ENCODE data around the gene DLGAP4.
A peak's percentile ranks its signal among the peaks of the same experiment; 100 is the strongest.
"Not testable (repeated sequence)": the region's sequence is repeated elsewhere in the genome, so short reads cannot be mapped to it uniquely, and the experiment has no call there.

Gene DLGAP4

GRCh38 chr20:36541227-36541767 is 235.2 kb downstream of the DLGAP4 start, which contains the start of gene MYL9:
TSS of gene MYL9 (plus strand) at chr20:36541519. CDS start at chr20:36544885, 3,366 bp downstream.
- DNase-seq (ENCODE audit: low spot score) = peak; percentile 94

DNA sequence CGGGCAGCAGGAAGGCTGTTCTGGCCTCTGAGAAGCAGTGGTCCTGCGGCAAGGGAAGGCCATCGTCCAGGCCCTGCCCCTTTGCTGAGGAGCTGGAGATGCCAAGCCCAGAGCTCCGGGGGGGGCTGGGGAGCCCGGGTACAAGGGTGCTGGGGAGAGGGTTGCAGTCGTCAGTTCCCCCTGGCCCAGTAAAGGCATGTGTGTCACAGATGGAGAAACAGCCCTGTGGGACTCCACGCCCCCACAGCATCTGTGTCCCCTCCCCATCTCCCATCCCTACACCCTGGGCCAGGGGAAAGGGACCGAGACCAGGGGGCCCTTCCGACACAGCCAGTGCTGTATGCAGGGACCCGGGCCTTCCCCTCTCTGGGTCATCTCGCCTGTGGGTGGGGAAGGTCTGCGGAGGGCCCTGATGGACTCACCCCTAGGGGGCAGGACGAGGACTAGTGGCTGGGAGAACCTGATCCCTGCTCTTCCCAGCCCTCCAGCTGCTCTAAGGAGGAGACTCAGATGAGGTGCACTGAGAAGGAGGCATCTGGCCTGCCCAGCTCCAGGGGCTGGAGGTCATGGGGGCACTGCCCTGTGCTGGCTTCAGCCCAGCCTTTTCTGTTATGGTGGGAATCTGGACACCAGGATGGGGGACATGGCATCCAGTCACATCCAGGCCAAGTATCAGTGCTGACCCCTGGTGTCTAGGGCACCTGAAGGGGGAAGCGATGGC is 235.8 kb downstream of the DLGAP4 start:
- DNase-seq (ENCODE audit: low spot score) = peak; percentile 71

GRCh38 chr20:36542516-36543183 is 236.5 kb downstream of the DLGAP4 start:
- no peak for DNase-seq (ENCODE audit: low spot score)

GRCh38 chr20:36543184-36544133 is 237.3 kb downstream of the DLGAP4 start:
- peak; percentile 89 for DNase-seq (ENCODE audit: low spot score)

DNA sequence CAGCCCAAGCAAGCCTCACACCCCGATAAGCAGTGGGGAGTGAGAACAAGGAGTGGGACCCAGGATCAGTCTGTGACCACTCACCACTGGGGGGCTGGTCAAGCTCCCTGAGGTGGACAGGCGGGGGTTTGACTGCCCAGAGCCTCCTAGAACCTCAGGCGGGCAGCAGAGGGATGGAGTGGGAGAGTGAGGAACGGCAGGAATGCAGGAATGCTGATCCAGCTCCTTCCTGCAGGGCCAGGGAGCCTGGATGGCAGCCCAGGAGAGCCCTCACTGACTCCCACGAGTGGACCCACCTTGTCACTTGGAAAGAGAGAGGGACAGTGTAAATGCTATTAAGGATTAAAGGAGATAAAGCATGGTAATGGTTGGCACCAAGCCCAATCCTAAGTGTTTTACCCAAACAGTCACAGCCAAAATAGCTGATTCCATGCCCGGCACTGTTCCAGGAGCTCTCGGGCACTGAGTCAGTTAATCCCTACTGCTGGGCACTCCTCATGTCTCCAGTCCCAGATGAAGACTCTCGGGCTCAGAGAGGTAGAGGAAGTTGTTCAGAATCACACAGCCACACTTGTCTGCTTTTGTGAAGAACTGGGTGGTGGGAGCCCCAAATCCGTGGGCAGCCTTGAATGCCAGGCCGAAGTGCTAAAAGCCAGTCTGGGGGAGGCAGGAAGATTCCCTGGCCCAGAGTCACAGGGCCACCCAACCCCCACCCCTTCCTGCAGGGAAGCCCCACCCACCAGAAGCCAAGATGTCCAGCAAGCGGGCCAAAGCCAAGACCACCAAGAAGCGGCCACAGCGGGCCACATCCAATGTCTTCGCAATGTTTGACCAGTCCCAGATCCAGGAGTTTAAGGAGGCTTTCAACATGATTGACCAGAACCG is 238.2 kb downstream of the DLGAP4 start:
- DNase-seq (ENCODE audit: low spot score) = peak; percentile 63

DNA sequence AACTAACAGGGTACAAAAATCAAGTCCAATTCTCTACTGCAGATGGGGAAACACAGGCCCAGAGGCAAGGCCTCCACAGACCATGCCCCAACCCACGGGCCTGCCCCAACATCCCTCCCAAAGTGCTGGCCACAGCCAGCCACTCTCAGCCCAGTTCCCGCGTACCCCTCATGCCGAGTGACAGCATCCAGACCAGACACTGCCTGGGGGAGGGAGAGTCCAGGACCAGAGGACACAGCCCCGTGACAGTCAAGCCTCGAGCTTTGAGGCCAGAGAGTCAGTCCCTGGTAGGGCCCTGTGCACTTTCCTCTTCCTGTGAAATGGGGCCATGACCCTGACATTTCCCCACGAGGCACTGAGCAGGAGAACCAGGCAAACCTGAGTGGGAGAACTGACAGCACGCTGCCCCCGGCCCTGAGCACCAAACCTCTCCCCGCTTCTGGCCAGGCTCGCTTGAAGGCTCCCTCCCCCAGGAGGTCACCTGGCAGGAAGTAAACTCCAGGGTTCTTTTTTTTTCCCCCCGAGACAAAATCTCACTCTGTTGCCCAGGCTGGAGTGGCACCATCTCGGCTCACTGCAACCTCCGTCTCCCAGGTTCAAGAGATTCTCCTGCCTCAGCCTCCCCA is 240.1 kb downstream of the DLGAP4 start:
- no peak for DNase-seq (ENCODE audit: low spot score)

GRCh38 chr20:36547186-36548005 is 241.3 kb downstream of the DLGAP4 start:
- no peak for DNase-seq (ENCODE audit: low spot score)

- no peak for DNase-seq (ENCODE audit: low spot score)
These were observed 241.8 kb downstream of the DLGAP4 start for GRCh38 chr20:36548006-36548315.

DNA sequence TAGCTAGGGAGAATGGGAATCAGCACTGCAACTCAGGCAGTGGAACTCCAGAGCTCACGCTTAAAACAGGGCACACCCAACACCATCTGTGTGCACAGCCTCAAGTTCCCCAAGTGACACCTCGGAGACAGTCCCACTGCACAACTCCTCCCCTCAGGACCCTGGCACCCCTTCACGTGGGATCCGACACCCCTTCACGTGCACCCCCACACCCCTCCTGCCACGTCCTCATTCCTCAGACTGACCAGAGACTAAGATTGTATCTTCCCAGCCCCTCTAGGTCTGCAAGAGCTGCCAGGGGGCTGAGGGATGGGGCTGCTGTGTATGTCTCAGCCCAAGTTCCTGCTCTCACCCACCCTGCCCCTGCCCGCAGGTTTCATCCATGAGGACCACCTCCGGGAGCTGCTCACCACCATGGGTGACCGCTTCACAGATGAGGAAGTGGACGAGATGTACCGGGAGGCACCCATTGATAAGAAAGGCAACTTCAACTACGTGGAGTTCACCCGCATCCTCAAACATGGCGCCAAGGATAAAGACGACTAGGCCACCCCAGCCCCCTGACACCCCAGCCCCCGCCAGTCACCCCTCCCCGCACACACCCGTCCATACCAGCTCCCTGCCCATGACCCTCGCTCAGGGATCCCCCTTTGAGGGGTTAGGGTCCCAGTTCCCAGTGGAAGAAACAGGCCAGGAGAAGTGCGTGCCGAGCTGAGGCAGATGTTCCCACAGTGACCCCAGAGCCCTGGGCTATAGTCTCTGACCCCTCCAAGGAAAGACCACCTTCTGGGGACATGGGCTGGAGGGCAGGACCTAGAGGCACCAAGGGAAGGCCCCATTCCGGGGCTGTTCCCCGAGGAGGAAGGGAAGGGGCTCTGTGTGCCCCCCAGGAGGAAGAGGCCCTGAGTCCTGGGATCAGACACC is 242.8 kb downstream of the DLGAP4 start:
- no peak for DNase-seq (ENCODE audit: low spot score)

DNA sequence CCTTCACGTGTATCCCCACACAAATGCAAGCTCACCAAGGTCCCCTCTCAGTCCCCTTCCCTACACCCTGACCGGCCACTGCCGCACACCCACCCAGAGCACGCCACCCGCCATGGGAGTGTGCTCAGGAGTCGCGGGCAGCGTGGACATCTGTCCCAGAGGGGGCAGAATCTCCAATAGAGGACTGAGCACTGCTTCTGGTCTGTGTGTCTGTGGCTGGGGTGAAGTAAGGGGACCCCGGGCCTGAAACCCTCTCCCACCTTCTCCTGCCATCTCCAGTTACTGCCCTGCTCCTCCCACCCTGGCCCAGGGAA is 243.4 kb downstream of the DLGAP4 start:
- no peak for DNase-seq (ENCODE audit: low spot score)

- no peak for DNase-seq (ENCODE audit: low spot score)
These were observed 244.0 kb downstream of the DLGAP4 start for GRCh38 chr20:36549942-36550789.

DNA sequence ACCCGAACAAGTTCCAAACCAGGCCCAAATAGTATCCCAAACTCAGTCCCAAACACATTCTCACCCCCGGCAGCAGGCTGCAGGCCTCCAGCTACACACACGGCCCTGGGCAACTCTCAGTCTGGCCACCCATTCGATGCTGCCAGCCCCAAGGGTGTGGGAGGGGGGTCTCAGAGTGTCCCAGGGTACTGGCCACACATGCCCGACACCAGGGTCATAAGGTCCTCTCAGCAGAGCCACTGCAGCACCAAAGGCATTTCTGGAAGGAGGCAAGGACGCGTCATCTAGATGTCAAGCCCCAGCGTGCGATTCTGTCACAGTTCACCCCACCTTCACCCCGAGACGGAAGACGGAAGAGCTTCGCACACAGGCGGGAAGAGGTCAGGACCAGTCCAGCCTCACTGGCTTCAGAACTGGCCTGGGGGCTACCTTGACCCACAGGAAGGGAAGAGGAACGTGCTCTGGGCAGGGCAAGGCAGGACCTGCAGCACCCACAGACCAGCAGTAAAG is 244.7 kb downstream of the DLGAP4 start:
- DNase-seq (ENCODE audit: low spot score) = no peak

- no peak for DNase-seq (ENCODE audit: low spot score)
These were observed 249.1 kb downstream of the DLGAP4 start for GRCh38 chr20:36555248-36555647.

DNA sequence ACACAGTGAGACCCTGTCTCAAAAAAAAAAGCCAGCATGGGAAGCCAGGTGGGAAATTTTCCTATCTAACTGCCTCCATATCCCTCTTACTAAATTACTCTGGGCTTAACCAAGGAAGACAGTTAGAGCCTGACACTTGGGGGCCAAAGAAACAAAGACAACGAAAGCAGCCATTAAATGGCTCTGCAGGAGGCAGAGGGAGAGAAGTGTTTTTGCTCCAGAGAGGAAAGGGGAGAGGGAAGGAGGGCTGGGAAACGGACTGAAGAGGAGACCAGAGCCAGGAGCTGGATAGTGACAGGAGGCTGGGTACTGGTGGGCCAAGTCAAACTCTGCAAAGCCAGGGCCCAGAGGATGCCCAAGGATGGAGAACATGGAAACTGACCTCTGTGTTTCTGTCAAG is 256.6 kb downstream of the DLGAP4 start:
- DNase-seq (ENCODE audit: low spot score) = no peak

DNA sequence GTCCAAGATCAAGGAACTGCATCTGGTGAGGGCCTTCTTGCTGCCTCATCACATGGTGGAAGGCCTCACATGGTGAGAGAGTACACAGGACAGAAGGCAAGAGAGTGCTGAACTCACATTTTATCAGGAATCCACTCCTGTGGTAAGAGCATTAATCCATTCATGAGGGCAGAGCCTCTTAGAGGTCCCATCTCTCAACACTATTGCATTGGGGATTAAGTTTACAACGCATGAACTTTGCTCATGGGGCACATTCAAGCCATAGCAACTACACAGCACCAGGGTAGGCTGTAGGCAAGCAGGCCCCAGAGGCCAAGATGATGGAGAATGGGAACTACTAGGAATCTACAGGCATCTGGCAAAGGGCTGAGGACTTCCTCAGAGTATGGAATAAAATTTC is 257.2 kb downstream of the DLGAP4 start:
- DNase-seq (ENCODE audit: low spot score) = no peak

- not testable (repeated sequence) for DNase-seq (ENCODE audit: low spot score)
These were observed 258.1 kb downstream of the DLGAP4 start for GRCh38 chr20:36564078-36564725.

DNA sequence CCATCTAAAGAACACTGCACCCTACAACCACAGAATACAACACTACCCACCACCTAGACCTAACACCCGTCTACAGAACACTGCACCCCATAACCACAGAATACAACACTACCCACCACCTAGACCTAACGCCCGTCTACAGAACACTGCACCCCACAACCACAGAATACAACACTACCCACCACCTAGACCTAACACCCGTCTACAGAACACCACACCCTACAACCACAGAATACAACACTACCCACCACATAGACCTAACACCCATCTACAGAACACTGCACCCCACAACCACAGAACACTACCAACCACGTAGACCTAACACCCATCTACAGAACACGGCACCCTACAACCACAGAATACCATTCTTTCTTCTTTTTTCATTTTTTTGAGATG is 258.6 kb downstream of the DLGAP4 start:
- not testable (repeated sequence) for DNase-seq (ENCODE audit: low spot score)
